NB4 (cell line): Measurements from ENCODE around the gene MACROD2.

Experiments used
- CTCF ChIP-seq: IDR thresholded peaks from one replicate; pipeline ENCODE4 v1.5.1; 2012; ENCODE audit warnings: low read depth, low read length
- POLR2A ChIP-seq: IDR thresholded peaks from 2 replicates; pipeline ENCODE4 v1.6.1; 2011; ENCODE audit warnings: mild to moderate bottlenecking; ENCODE audit not compliant: insufficient read length; ENCODE audit errors: extremely low read depth

DNA sequence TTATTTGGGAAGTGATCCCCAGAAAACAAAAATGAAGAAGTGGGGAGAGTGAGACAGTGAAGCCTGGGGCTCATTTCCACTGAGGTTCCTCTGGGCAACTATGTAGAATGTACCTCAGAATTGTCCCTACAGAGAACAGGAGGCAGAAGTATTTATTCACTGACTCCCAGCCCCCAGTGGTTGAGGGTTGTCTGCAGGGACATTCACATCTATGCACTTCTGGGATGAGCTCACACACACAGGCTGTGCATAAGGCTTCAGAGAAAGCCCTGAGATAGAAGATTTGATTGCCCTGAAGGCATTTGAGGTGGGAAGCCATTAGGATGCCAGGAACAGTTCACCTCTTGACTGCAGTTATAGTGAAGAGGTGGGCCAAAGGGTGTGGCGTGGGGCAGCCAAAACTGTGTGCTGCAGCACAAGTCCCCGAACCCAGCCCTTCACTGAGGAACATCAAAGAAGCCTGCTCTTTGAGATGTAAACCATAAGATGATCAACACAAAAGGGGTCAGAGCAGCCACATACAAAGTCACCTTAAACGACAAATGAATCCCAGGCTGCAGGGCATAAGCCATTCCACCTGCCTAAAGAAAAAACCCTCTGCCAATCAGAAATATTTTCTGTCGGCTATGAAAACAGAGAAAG lies 1195.9 kb downstream of the MACROD2 start:
- TF ChIP-seq POLR2A (no peak), CTCF (no peak)
